ENCODE measurements around the gene LRP4. TPM values are rescaled to one million over a fixed set of nuclear protein-coding genes. Genes with fewer than 3 reads are reported as not detected.

The LRP4 gene
- total RNA-seq, 4 donors from 2014 or later, result 2.3 to 7.4 (median 3.5) TPM

GRCh38 chr11:46912526-46913150 lies 5.7 kb downstream of the LRP4 start:
- WGBS, result 53% methylated on average over 13 of the region's 13 CpGs
- TF ChIP-seq EP300 (IDR thresholded peaks at IDR 0.05), result no peak
- TF ChIP-seq POLR2A (IDR thresholded peaks at IDR 0.05; ENCODE audit: low read depth), result no peak
- no peak for TF ChIP-seq CTCF (IDR thresholded peaks at IDR 0.05)
- no peak for TF ChIP-seq POLR2AphosphoS5 (IDR thresholded peaks at IDR 0.05)

DNA sequence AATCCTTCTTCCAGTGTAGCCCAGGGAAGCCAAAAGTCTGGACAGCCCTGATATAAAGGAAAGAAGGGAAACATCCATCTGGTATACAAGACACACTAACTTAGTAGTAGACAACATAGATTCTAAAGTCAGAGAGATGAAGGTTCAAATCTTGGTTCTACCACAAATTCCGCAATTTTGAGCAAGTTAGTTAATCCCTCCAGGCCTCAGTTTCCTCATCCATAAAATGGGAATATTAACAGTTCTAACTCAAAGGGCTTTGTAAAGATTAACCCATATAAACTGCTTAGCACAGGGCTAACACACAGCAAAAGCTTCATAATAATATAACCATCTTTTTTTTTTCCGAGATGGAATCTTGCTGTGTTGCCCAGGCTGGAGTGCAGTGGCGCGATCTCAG lies 10.7 kb downstream of the LRP4 start:
- TF ChIP-seq POLR2A (IDR thresholded peaks at IDR 0.05; ENCODE audit: low read depth) (no peak), CTCF (IDR thresholded peaks at IDR 0.05) (no peak), POLR2AphosphoS5 (IDR thresholded peaks at IDR 0.05) (no peak), EP300 (IDR thresholded peaks at IDR 0.05) (no peak)

More at GRCh38 chr11:46912526-46913150, 5.7 kb downstream of the LRP4 start:
- intact Hi-C loops (cut with DNase I), result no loop called here
- Histone ChIP-seq H3K9me3 (no peaks in the 10 kb centered on the region), H3K4me3 (no peak overlapping the region), H3K27me3 (peaks cover 0 to 4% (median 0%) of the 10 kb centered on the region in 4 donors), H3K27ac (replicated peaks in 1 of 4) (no peak overlapping the region), H3K4me1 (peaks cover 18 to 41% (median 31%) of the 10 kb centered on the region in 4 donors), H3K36me3 (no peaks in the 10 kb centered on the region)
- DNase-seq (ENCODE audit: extremely low spot score), result no peak

DNA sequence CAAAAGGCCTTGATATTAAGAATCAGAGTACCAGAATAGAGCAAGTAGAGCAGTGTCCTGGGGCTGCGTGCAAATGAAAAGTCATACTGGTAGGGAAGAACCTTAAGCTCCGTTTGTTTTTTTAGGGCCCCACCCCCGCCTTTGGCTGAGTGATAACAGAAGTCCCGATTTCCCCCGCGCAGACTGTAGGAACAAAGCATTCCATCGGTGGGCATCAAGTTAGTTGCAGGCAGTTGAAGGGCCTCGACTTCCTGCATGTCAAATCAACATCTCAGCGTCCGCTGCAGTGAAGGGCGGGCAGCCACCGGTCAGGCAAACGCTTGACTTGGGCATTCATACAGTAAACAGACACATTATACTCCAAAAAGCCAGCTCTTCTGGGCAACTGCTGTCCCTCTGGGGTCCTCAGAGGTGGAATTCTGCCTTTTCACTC lies 11.7 kb downstream of the LRP4 start:
- TF ChIP-seq CTCF (IDR thresholded peaks at IDR 0.05), result no peak
- no peak for TF ChIP-seq POLR2A (IDR thresholded peaks at IDR 0.05; ENCODE audit: low read depth)
- no peak for TF ChIP-seq EP300 (IDR thresholded peaks at IDR 0.05)
- TF ChIP-seq POLR2AphosphoS5 (IDR thresholded peaks at IDR 0.05), result no peak
- Histone ChIP-seq H3K36me3 (no peaks in the 10 kb centered on the region), H3K27me3 (no peaks in the 10 kb centered on the region), H3K9me3 (no peaks in the 10 kb centered on the region), H3K4me3 (no peak overlapping the region), H3K4me1 (peaks cover 0 to 8% (median 4%) of the 10 kb centered on the region in 4 donors), H3K27ac (replicated peaks in 1 of 4) (no peak overlapping the region)
- 44% methylated on average over 13 of the region's 13 CpGs for WGBS
- intact Hi-C loops (cut with DNase I), result no loop called here
- DNase-seq (ENCODE audit: extremely low spot score), result no peak

More for the DNA sequence above, 10.7 kb downstream of the LRP4 start:
- H3K27ac ChIP-seq (replicated peaks in 1 of 4), result no peak overlapping the region
- no peak overlapping the region for H3K4me3 ChIP-seq
- H3K27me3 ChIP-seq, result no peaks in the 10 kb centered on the region
- peaks cover 0 to 13% (median 8%) of the 10 kb centered on the region in 4 donors for H3K4me1 ChIP-seq
- intact Hi-C loops (cut with DNase I), result no loop called here
- 94% methylated on average over 4 of the region's 4 CpGs for WGBS
- H3K36me3 ChIP-seq, result no peaks in the 10 kb centered on the region
- no peak for DNase-seq (ENCODE audit: extremely low spot score)
- no peaks in the 10 kb centered on the region for H3K9me3 ChIP-seq

DNA sequence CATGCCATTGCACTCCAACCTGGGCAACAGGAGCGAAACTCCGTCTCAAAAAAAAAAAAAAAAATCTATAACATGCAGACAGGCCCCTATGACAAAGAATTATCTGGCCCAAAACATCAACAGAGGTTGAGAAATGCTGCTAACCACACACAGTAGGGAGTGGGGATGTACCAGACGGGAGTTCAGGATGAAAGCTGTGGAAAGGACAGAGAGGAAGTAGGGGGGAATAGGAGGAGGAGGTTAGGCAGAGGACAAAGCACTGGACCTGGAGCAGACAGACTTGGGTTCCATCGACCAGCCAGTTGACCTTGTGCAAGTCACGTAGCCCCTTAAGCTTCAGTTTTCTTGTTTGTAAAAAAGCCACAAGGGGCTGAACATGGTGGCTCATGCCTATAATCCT lies 12.5 kb downstream of the LRP4 start:
- Histone ChIP-seq H3K27me3 (no peaks in the 10 kb centered on the region), H3K4me3 (no peak overlapping the region), H3K36me3 (no peaks in the 10 kb centered on the region), H3K27ac (replicated peaks in 1 of 4) (no peak overlapping the region), H3K4me1 (peaks cover 0 to 8% (median 4%) of the 10 kb centered on the region in 4 donors), H3K9me3 (no peaks in the 10 kb centered on the region)
- 97% methylated on average over 4 of the region's 5 CpGs for WGBS
- TF ChIP-seq POLR2AphosphoS5 (IDR thresholded peaks at IDR 0.05) (no peak), CTCF (IDR thresholded peaks at IDR 0.05) (no peak), POLR2A (IDR thresholded peaks at IDR 0.05; ENCODE audit: low read depth) (no peak), EP300 (IDR thresholded peaks at IDR 0.05) (no peak)
- no peak for DNase-seq (ENCODE audit: extremely low spot score)
- intact Hi-C loops (cut with DNase I), result no loop called here
